HUES48 (cell line): ENCODE measurements around the gene FHIT.

ENCODE experiments used
- H3K27ac ChIP-seq: one replicate; pipeline ENCODE4 v1.7.0; 2013; ENCODE audit warnings: low read depth, low read length, inconsistent platforms
- H3K27me3 ChIP-seq: 2 replicates; pipeline ENCODE4 v1.6.1; 2013; ENCODE audit warnings: mild to moderate bottlenecking, low read length; ENCODE audit not compliant: control insufficient read depth, insufficient read depth
- H3K36me3 ChIP-seq: 2 replicates; pipeline ENCODE4 v1.6.1; 2013; ENCODE audit warnings: low read length; ENCODE audit not compliant: control insufficient read depth, insufficient read depth
- H3K4me1 ChIP-seq: 2 replicates; pipeline ENCODE4 v1.6.1; 2013; ENCODE audit warnings: mild to moderate bottlenecking, low read length; ENCODE audit not compliant: control insufficient read depth, insufficient read depth
- H3K4me3 ChIP-seq: 2 replicates; pipeline ENCODE4 v1.5.1; 2013; ENCODE audit warnings: mild to moderate bottlenecking, low read depth, low read length
- H3K9ac ChIP-seq: 2 replicates; pipeline ENCODE4 v1.6.1; 2013; ENCODE audit warnings: mild to moderate bottlenecking, low read depth, low read length, moderate library complexity
- H3K9me3 ChIP-seq: 2 replicates; pipeline ENCODE4 v1.6.1; 2013; ENCODE audit warnings: low read length; ENCODE audit not compliant: control insufficient read depth, insufficient read depth

The FHIT gene

GRCh38 chr3:61264281-61264680, 13.0 kb upstream of the FHIT start:
- H3K27ac ChIP-seq: no peak overlapping the region
- H3K4me3 ChIP-seq: no peak overlapping the region
- H3K27me3 ChIP-seq: no peaks in the 10 kb centered on the region
- no peaks in the 10 kb centered on the region for H3K36me3 ChIP-seq
- H3K4me1 ChIP-seq: no peaks in the 10 kb centered on the region
- no peaks in the 10 kb centered on the region for H3K9me3 ChIP-seq
- no peak overlapping the region for H3K9ac ChIP-seq

- H3K27ac ChIP-seq: no peak overlapping the region
- H3K9me3 ChIP-seq: no peaks in the 10 kb centered on the region
- no peak overlapping the region for H3K4me3 ChIP-seq
- no peaks in the 10 kb centered on the region for H3K27me3 ChIP-seq
- no peak overlapping the region for H3K9ac ChIP-seq
- H3K4me1 ChIP-seq: peaks cover 1% of the 10 kb centered on the region; the same call in 1 of the 2 replicates
- H3K36me3 ChIP-seq: no peaks in the 10 kb centered on the region
Observed at GRCh38 chr3:61257148-61257547, 5.9 kb upstream of the FHIT start.

- Histone ChIP-seq H3K4me3 (no peak overlapping the region), H3K27me3 (no peaks in the 10 kb centered on the region), H3K36me3 (no peaks in the 10 kb centered on the region), H3K4me1 (peaks cover 16% of the 10 kb centered on the region), H3K9me3 (no peaks in the 10 kb centered on the region), H3K9ac (no peak overlapping the region), H3K27ac (no peak overlapping the region)
Observed at GRCh38 chr3:61253756-61254155, 2.5 kb upstream of the FHIT start.

GRCh38 chr3:61252836-61253235, 1.6 kb upstream of the FHIT start:
- Histone ChIP-seq H3K4me3 (no peak overlapping the region), H3K9ac (no peak overlapping the region)

GRCh38 chr3:61250784-61251173, 473 bp downstream of the FHIT start:
- no peaks in the 10 kb centered on the region for H3K36me3 ChIP-seq
- H3K4me1 ChIP-seq: peaks cover 16% of the 10 kb centered on the region
- H3K27me3 ChIP-seq: no peaks in the 10 kb centered on the region
- H3K27ac ChIP-seq: peak overlapping the region; percentile 17
- peak overlapping the region; percentile 82 for H3K4me3 ChIP-seq
- no peak overlapping the region for H3K9ac ChIP-seq
- no peaks in the 10 kb centered on the region for H3K9me3 ChIP-seq

More at GRCh38 chr3:61252836-61253235, 1.6 kb upstream of the FHIT start:
- H3K36me3 ChIP-seq: no peaks in the 10 kb centered on the region
- H3K27ac ChIP-seq: no peak overlapping the region
- H3K9me3 ChIP-seq: no peaks in the 10 kb centered on the region
- H3K4me1 ChIP-seq: peaks cover 16% of the 10 kb centered on the region
- H3K27me3 ChIP-seq: no peaks in the 10 kb centered on the region

- Histone ChIP-seq H3K9me3 (no peaks in the 10 kb centered on the region), H3K27me3 (no peaks in the 10 kb centered on the region), H3K27ac (no peak overlapping the region), H3K36me3 (no peaks in the 10 kb centered on the region), H3K4me1 (peaks cover 29% of the 10 kb centered on the region), H3K4me3 (no peak overlapping the region), H3K9ac (no peak overlapping the region)
Observed at GRCh38 chr3:61248496-61248895, 2.8 kb downstream of the FHIT start.

GRCh38 chr3:61247191-61247590, 4.1 kb downstream of the FHIT start:
- H3K27me3 ChIP-seq: no peaks in the 10 kb centered on the region
- no peaks in the 10 kb centered on the region for H3K36me3 ChIP-seq
- H3K4me3 ChIP-seq: no peak overlapping the region
- no peaks in the 10 kb centered on the region for H3K9me3 ChIP-seq
- peaks cover 39% of the 10 kb centered on the region for H3K4me1 ChIP-seq
- no peak overlapping the region for H3K27ac ChIP-seq
- no peak overlapping the region for H3K9ac ChIP-seq

- H3K9me3 ChIP-seq: no peaks in the 10 kb centered on the region
- no peak overlapping the region for H3K27ac ChIP-seq
- no peaks in the 10 kb centered on the region for H3K36me3 ChIP-seq
- peaks cover 45% of the 10 kb centered on the region for H3K4me1 ChIP-seq
- H3K27me3 ChIP-seq: no peaks in the 10 kb centered on the region
- H3K4me3 ChIP-seq: no peak overlapping the region
- no peak overlapping the region for H3K9ac ChIP-seq
Observed at GRCh38 chr3:61239871-61240270, 11.4 kb downstream of the FHIT start.

GRCh38 chr3:61237858-61238257, 13.4 kb downstream of the FHIT start:
- Histone ChIP-seq H3K4me3 (no peak overlapping the region), H3K9ac (no peak overlapping the region)

GRCh38 chr3:61236556-61236955, 14.7 kb downstream of the FHIT start:
- no peak overlapping the region for H3K27ac ChIP-seq
- no peaks in the 10 kb centered on the region for H3K36me3 ChIP-seq
- peaks cover 15% of the 10 kb centered on the region for H3K4me1 ChIP-seq
- no peak overlapping the region for H3K9ac ChIP-seq
- no peaks in the 10 kb centered on the region for H3K27me3 ChIP-seq
- H3K4me3 ChIP-seq: no peak overlapping the region
- no peaks in the 10 kb centered on the region for H3K9me3 ChIP-seq

More at GRCh38 chr3:61237858-61238257, 13.4 kb downstream of the FHIT start:
- Histone ChIP-seq H3K36me3 (no peaks in the 10 kb centered on the region), H3K4me1 (peaks cover 28% of the 10 kb centered on the region), H3K27ac (no peak overlapping the region), H3K9me3 (no peaks in the 10 kb centered on the region), H3K27me3 (no peaks in the 10 kb centered on the region)

GRCh38 chr3:61233746-61234145, 17.5 kb downstream of the FHIT start:
- no peaks in the 10 kb centered on the region for H3K9me3 ChIP-seq
- H3K9ac ChIP-seq: no peak overlapping the region
- H3K27me3 ChIP-seq: no peaks in the 10 kb centered on the region

GRCh38 chr3:61231693-61232092, 19.6 kb downstream of the FHIT start:
- no peak overlapping the region for H3K27ac ChIP-seq
- H3K36me3 ChIP-seq: no peaks in the 10 kb centered on the region
- H3K9me3 ChIP-seq: no peaks in the 10 kb centered on the region
- H3K27me3 ChIP-seq: no peaks in the 10 kb centered on the region
- H3K4me3 ChIP-seq: no peak overlapping the region
- no peaks in the 10 kb centered on the region for H3K4me1 ChIP-seq
- H3K9ac ChIP-seq: no peak overlapping the region

More at GRCh38 chr3:61233746-61234145, 17.5 kb downstream of the FHIT start:
- H3K4me3 ChIP-seq: no peak overlapping the region
- H3K36me3 ChIP-seq: no peaks in the 10 kb centered on the region
- 0 out of 2 replicates have a peak, but pooled peaks cover 5% of the 10 kb centered on the region for H3K4me1 ChIP-seq
- no peak overlapping the region for H3K27ac ChIP-seq
